Putamen (tissue), 1 donor: ENCODE results near the gene KDM4B.

Experiments used
- DNase-seq: peaks from one replicate; pipeline ENCODE4 v3.0.0-alpha.2; 2016; ENCODE audit warnings: low spot score

The KDM4B gene

DNA sequence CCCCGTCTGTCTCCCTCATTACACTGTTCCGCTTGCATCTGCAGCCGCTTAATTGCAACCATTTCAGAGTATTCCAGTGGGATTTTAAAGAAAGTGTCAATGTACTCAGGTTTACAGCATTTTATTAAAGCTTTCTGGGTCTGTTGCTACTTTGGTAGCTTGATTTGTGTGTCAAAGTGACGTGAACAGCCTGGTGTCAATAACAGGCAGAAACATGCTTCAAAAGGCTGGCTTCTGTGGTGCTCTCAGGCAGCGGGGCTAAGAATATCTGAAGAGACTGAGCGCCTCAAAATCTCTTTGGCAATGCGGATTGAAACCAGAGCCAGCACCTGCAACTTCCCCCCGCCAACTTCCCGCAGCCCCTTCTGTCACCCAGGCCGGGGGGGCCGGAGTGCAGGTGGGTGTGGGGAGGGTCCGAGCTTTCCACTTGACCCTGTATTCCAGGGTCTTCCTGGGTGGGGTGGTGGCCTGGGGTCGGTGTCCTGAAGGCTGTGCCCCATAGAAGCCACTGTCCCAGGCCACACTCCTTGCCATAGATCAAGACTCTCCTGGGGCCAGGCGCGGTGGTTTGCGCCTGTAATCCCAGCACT is 81.2 kb downstream of the KDM4B start:
- DNase-seq, result no peak

- no peak for DNase-seq
These were observed 82.0 kb downstream of the KDM4B start for GRCh38 chr19:5050905-5051304.

- no peak for DNase-seq
These were observed 82.7 kb downstream of the KDM4B start for GRCh38 chr19:5051619-5052018.

- DNase-seq, result no peak
These were observed 83.6 kb downstream of the KDM4B start for GRCh38 chr19:5052515-5052914.

DNA sequence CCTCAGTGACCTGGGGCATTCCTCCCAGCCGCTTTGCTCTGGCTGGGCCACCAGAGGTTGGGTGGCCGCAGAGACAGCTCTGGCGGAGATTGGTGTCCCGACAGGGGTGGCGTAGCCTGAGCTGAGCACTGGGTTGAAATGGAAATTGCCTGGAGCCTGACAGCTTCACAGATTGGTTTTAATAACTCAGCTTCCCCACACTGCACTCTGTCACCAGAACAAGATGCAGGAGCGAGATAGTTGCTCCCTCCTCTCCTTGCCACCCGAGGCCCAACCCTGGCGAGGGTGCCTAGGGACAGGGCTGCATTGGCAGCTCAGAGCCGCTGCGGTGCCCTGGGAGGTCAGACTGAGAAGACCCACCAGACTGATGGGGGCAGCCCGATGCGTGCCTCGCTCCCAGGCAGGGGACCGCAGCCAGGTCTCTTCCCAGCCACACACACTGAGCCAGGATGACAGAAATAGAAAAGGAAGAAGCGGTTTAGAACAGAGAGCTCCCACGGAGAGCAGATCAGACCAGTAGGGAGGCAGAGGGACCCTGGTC is 84.1 kb downstream of the KDM4B start:
- DNase-seq, result no peak

DNA sequence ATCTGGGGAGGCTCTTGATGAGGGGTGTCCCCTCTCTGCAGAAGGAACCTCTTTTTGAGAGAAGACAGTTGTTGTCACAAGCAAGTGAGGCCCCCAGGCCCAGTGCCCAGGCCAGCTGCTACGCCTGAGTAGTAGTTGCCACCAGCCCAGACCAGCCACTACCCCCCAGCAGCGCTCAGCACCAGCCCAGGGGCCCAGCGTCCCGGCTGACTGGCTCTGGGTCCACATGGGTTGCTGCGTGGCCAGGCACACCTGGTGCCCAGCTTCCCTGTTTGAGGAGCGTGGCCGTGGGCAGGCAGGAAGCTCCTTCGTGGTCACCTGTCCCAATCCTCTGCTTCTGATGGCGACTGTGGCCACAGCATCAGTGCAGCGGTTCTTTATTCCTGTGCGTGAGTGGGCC is 84.7 kb downstream of the KDM4B start:
- no peak for DNase-seq

DNA sequence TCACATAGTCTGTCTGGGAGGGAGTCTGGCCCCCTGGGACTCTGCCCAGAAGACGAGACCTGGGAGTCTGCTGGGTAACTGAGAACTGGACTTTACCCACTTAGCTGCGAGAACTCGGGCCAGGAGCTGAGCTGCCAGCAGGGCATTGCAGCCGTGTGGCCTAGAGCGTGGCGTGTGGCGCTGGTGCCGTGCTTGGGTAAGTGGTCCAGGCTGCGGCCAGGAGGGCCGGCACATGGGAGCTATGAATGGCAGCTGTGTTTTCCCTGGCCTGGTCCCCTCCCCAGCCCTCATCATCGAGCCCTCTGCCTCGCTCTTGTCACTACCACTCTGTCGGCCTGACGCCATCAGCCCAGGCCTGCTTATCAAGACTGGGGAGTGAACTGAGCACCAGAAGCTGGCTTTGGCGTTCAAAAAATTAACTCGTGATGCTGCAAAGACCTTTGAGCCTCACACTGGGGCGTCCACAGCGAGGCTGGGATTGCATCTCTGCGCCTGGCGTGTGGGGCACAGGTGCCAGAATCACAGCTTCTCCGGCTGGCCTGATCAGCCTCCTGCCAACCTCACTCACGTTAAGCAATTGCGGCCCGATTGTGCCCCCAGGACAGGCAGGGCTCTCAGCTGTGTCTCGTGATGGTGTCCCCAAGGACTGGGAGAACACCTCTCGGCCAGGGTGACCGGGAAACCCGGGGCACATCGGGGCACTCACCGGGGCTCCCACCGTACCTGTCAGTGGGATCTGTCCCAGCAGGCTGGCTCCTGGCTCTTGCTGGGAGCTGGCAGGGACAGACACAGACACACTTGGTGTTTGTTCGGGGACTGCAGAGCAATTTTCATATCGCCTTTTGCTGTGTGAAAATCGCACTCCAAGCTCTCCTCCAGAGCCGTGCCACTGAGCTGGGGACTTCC is 85.9 kb downstream of the KDM4B start:
- DNase-seq, result peak; percentile 49

- no peak for DNase-seq
These were observed 86.5 kb downstream of the KDM4B start for GRCh38 chr19:5055457-5055776.

DNA sequence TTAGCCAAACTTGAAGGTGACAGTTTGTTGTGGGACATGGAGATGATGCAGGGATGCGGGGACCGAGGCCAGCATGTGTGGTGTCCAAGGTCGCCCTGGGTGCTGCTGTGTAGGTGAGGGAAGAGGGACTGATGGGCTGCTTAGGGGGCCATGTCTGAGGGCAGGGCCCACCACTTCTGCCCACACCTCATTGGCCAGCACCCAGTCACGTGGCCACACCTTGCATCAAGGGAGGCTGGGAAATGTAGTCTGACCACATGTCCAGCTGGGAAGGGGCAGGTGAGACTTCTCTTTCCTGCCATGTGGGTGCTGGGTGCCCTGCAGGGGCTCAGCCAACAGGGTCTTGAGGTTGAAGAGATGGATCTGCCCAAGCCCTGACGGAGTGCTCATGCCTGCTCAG is 88.9 kb downstream of the KDM4B start:
- no peak for DNase-seq

- no peak for DNase-seq
These were observed 89.8 kb downstream of the KDM4B start for GRCh38 chr19:5058521-5059212.

DNA sequence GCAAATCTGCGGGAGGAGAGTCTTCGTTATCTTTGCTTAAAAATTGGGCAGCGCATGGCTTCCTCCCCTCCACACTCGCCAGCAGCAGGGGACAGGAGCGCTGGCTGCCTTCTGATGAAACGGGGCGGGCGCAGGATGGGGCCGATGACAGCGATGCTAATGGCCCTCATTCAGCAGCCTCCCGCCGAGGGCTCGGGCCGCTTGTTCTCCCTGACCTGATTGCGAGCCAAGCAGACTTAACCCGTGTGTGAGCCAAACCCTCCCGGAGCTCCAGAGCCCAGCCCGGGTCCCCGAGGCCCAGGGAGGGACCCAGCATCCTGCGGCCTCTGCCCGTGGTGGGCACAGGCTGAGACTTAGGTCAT is 90.3 kb downstream of the KDM4B start:
- no peak for DNase-seq

- no peak for DNase-seq
These were observed 90.9 kb downstream of the KDM4B start for GRCh38 chr19:5059793-5060192.

GRCh38 chr19:5062195-5062594 is 93.3 kb downstream of the KDM4B start:
- no peak for DNase-seq

- DNase-seq, result no peak
These were observed 93.9 kb downstream of the KDM4B start for GRCh38 chr19:5062799-5063198.

DNA sequence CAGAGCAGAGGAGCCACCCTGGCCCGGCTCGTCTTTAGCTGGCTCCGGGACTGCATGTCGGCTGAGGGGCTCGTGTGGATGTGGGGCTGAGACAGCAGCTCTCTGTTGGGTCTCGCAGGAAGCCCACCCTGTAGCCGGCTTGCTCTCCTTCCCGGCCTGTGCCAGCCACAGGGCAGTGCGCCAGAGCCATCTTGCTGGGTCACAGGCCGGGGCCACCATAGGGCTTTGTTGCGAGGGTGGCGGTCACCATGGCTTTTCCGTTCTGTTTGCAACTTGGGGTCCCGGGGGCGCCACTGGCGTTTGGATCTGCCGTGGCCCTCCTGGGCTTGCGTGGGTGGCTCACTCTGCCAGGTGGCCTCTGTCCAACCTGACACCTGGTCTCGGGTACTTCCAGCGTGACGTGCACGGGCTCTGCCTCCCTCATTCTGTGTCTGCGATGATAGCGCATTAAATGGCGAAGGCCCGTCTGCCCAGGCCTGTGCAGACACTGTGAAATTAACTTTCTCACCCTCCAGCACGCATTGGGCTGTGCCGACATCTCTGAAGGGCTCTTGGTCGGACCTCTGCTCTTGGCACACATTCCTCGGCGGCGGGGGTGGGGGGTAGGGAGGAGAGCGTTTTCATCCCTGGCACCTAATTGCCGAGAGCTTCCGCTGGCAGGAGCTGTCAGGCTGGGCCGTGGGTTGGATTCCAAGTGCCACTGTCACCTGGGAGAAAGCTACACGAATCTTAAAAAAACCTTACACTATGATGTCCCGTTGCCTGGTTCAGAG is 95.1 kb downstream of the KDM4B start:
- DNase-seq, result no peak

DNA sequence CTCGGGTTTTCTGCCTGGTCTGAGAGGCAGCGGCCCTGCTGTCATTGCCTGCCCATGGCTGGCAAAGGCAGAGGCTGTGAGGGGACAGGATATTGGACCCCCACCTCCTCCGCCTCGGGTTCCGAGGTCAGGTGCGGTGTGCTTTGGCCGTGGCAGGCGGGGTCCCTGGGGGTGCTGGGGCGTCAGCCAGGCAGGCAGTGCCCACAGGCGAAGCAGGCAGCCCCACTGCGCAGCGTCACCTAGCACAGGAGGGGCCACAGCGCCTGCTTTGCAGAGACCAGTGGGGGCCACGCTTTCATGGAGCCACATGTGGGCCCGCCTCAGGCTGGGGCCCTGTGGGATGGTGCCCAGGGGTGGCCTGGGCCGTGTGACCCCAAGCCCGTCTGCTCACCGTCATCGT is 96.0 kb downstream of the KDM4B start:
- DNase-seq, result no peak

DNA sequence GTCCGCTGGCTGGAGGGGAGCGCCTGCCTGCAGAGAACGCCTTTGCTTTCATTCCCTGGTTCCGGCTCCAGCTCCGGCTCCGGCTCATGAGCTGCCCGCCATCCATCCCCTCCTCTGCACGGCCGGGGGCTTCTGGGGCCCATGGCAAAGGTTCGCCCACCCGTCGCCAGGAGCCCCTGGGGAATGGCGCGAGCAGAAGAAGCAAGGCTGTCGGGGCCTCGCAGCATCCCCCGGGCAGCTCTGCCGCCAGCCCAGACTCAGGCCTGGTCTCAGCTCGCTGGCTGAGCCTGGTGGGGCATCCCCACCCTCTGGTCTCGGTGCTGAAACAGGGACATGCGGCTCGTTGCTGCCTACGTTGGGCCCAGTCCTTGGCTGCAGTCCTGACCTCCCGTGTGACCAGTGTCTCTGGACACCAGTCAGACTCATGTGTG is 96.8 kb downstream of the KDM4B start:
- DNase-seq, result no peak

DNA sequence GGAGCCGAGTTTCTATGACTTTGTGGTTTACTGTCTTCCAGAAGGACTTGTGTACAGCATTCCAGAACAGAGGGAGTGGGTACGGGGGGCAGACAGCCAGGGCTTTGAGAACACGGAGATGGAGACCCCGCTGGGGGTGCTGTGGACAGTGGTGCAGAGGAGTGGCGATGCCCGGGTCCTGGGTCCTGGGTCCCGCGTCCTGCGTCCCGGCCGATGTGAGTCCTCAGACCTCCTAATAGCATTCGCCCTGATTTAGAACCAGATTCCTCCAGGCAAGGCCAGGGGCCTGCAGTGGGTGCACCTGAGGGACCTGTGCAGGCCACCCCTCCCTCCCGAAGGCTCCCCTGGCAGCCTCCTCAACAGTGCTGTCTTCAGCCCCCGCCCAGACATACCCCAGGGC is 97.9 kb downstream of the KDM4B start:
- no peak for DNase-seq

DNA sequence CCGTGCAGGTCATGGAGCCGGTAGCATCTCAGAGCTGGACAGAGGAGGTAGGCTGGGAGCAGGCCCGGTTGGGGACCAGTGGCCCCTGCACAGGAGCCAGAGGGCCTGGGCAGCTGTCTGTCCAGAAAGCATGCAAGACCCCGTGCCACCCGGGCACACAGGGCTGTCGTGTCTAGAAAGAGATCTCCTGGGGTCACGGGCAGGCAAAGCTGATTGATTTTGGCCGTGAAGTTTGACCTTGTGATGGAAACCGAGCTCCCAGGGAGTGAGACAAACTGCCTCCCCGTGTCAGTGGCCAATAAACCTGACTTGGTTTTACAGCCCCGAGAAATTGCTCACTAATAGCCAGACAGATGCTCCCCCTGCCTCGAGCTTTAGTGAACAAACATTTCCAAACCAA is 98.8 kb downstream of the KDM4B start:
- no peak for DNase-seq

- no peak for DNase-seq
These were observed 99.5 kb downstream of the KDM4B start for GRCh38 chr19:5068233-5069072.

GRCh38 chr19:5070331-5070730 is 101.4 kb downstream of the KDM4B start:
- DNase-seq, result no peak
